Effector memory CD4-positive, alpha-beta T cell (primary cell): ENCODE measurements around the gene CCNJL.
"Not testable (repeated sequence)": the region's sequence is repeated elsewhere in the genome, so short reads cannot be mapped to it uniquely, and the experiment has no call there.

ENCODE experiments used
- DNase-seq, 3 donors: peaks; one replicate each; pipeline ENCODE4 v3.0.0-alpha.2; 2020
- H3K27ac ChIP-seq: 2 replicates; pipeline ENCODE4 v1.7.0; 2013; ENCODE audit warnings: mild to moderate bottlenecking, low read length, moderate library complexity; ENCODE audit not compliant: insufficient read depth, poor library complexity, severe bottlenecking
- H3K27me3 ChIP-seq: replicated peaks from 2 replicates; pipeline ENCODE4 v1.7.0; 2013; ENCODE audit warnings: mild to moderate bottlenecking, low read length; ENCODE audit not compliant: insufficient read depth, control insufficient read depth, poor library complexity, severe bottlenecking
- H3K36me3 ChIP-seq: 2 replicates; pipeline ENCODE4 v1.7.0; 2013; ENCODE audit warnings: mild to moderate bottlenecking, low read length, moderate library complexity; ENCODE audit not compliant: control insufficient read depth, insufficient read depth
- H3K4me1 ChIP-seq: 2 replicates; pipeline ENCODE4 v1.7.0; 2013; ENCODE audit warnings: low read length, mild to moderate bottlenecking; ENCODE audit not compliant: control insufficient read depth, insufficient read depth, poor library complexity, severe bottlenecking
- H3K4me3 ChIP-seq: 2 replicates; pipeline ENCODE4 v1.7.0; 2013; ENCODE audit warnings: low read length, low read depth, mild to moderate bottlenecking; ENCODE audit not compliant: insufficient read depth, poor library complexity, severe bottlenecking
- H3K9me3 ChIP-seq: 2 replicates; pipeline ENCODE4 v1.7.0; 2013; ENCODE audit warnings: mild to moderate bottlenecking, low read length, moderate library complexity; ENCODE audit not compliant: control insufficient read depth

The CCNJL gene

GRCh38 chr5:160334716-160335115 is 22.4 kb upstream of the CCNJL start:
- H3K27ac ChIP-seq, H3K27me3 ChIP-seq, H3K36me3 ChIP-seq, H3K4me3 ChIP-seq, H3K9me3 ChIP-seq, DNase-seq, H3K4me1 ChIP-seq: not testable (repeated sequence)

DNA sequence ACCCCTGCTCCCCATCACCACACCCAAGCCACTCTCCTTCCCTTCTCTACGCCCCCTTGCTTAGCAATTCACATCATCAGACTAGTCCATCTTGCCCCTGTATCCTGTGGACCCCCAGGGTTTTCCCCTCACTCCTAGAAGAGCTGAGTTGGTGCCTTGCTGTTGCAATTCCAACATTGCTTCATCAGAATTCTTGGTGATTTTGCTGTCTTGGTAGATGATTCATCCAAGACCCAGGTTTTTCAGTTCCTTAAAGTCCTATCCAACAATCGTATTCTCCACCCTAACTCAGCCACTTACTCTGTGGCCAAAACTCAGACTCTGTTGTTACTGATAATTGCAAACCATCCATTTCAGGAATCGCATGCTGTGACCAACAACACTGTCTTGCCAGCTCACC is 21.4 kb upstream of the CCNJL start:
- H3K4me1 ChIP-seq, result no peaks in the 10 kb centered on the region
- DNase-seq, result no peak
- H3K27ac ChIP-seq, result no peak overlapping the region
- no peaks in the 10 kb centered on the region for H3K36me3 ChIP-seq
- H3K4me3 ChIP-seq, result no peak overlapping the region
- H3K9me3 ChIP-seq, result no peaks in the 10 kb centered on the region
- H3K27me3 ChIP-seq, result no peaks in the 10 kb centered on the region

DNA sequence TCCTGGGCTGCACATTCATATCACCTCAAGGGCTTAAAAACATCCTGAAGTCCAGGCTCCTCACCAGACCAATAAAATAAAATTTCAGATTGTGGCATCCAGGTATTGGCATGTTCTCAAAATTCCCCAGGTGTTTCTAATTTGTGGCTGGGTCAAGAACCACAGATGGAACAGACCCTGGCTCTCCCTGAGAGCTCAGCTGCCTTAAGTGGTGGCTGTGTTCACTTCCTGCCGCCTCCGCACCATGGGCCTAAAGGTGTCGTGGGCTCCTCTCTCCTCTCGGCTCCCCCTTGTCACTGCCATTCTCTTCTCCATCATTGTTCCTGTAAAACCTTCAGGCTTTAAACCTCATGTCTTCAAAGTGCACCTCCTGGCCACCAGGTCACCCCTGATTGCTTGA is 17.8 kb upstream of the CCNJL start:
- Histone ChIP-seq H3K4me1 (no peaks in the 10 kb centered on the region), H3K27me3 (no peaks in the 10 kb centered on the region), H3K27ac (no peak overlapping the region), H3K9me3 (no peaks in the 10 kb centered on the region), H3K36me3 (no peaks in the 10 kb centered on the region), H3K4me3 (no peak overlapping the region)
- DNase-seq, result no peak

- no peak overlapping the region for H3K27ac ChIP-seq
- no peaks in the 10 kb centered on the region for H3K9me3 ChIP-seq
- H3K4me3 ChIP-seq, result no peak overlapping the region
- H3K36me3 ChIP-seq, result no peaks in the 10 kb centered on the region
- no peaks in the 10 kb centered on the region for H3K27me3 ChIP-seq
- H3K4me1 ChIP-seq, result no peaks in the 10 kb centered on the region
- DNase-seq, result no peak
Measured at GRCh38 chr5:160327818-160328217, 15.5 kb upstream of the CCNJL start.

- no peak overlapping the region for H3K4me3 ChIP-seq
- DNase-seq, result no peak
- H3K36me3 ChIP-seq, result no peaks in the 10 kb centered on the region
- H3K4me1 ChIP-seq, result no peaks in the 10 kb centered on the region
- no peaks in the 10 kb centered on the region for H3K27me3 ChIP-seq
- H3K9me3 ChIP-seq, result no peaks in the 10 kb centered on the region
- no peak overlapping the region for H3K27ac ChIP-seq
Measured at GRCh38 chr5:160326981-160327380, 14.6 kb upstream of the CCNJL start.

DNA sequence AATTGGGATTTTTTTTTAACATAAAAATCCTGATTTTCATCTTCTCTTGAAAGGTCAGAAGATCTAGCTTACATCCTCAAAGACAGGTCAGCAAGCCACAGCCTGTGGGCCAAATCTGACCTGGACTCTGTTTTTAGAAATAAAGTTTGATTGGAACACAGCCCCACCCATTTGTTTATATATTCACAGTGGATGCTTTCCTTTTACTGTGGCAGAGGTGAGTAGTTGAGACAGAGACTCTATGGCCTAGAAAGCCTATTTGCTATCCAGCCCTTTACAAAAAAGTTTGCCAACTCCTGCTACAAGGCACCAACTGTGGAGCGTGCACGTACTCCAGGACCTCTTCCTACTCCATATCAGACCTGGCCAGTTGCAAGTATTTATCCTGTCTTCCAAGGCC is 13.4 kb upstream of the CCNJL start:
- Histone ChIP-seq H3K9me3 (no peaks in the 10 kb centered on the region), H3K4me3 (no peak overlapping the region), H3K36me3 (no peaks in the 10 kb centered on the region), H3K27ac (no peak overlapping the region), H3K4me1 (no peaks in the 10 kb centered on the region), H3K27me3 (no peaks in the 10 kb centered on the region)
- no peak for DNase-seq

GRCh38 chr5:160324886-160325285 is 12.5 kb upstream of the CCNJL start:
- Histone ChIP-seq H3K9me3 (no peaks in the 10 kb centered on the region), H3K4me3 (no peak overlapping the region), H3K27me3 (no peaks in the 10 kb centered on the region), H3K27ac (no peak overlapping the region), H3K4me1 (no peaks in the 10 kb centered on the region), H3K36me3 (no peaks in the 10 kb centered on the region)
- DNase-seq, result no peak

GRCh38 chr5:160318409-160318808 is 6.0 kb upstream of the CCNJL start:
- Histone ChIP-seq H3K36me3 (no peaks in the 10 kb centered on the region), H3K27ac (no peak overlapping the region), H3K27me3 (peaks cover under 1% of the 10 kb centered on the region), H3K4me1 (no peaks in the 10 kb centered on the region), H3K9me3 (no peaks in the 10 kb centered on the region), H3K4me3 (no peak overlapping the region)
- DNase-seq, result no peak

GRCh38 chr5:160317434-160317833 is 5.1 kb upstream of the CCNJL start:
- no peak for DNase-seq
- Histone ChIP-seq H3K27ac (no peak overlapping the region), H3K36me3 (no peaks in the 10 kb centered on the region), H3K4me3 (no peak overlapping the region), H3K9me3 (no peaks in the 10 kb centered on the region), H3K4me1 (no peaks in the 10 kb centered on the region), H3K27me3 (peaks cover 9% of the 10 kb centered on the region)

DNA sequence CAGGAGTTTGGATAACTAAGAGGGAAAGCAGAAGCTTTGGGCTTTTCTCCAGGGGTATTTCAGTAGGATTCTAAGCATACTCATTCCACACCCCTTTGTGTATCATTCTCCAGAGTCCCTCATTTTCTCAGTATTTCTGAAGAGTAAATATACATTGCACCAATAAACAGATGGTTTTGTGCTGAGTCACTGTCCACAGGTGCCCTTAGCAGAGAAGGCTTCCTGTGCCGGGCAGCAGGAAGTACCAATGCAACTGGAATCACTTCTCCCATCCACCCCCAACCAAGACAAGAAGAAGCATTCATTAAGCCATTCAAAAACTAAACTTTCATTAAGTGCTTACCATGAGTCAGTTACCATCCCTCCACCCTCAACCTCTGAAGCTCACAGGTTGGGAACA is 3.6 kb upstream of the CCNJL start:
- H3K4me3 ChIP-seq, result no peak overlapping the region
- no peak overlapping the region for H3K27ac ChIP-seq
- no peaks in the 10 kb centered on the region for H3K36me3 ChIP-seq
- peaks cover 17% of the 10 kb centered on the region for H3K27me3 ChIP-seq
- H3K4me1 ChIP-seq, result peaks cover 2% of the 10 kb centered on the region
- H3K9me3 ChIP-seq, result no peaks in the 10 kb centered on the region
- DNase-seq, result no peak
